Measurements from ENCODE around the gene ALPG.
"Not testable (repeated sequence)": the region's sequence is repeated elsewhere in the genome, so short reads cannot be mapped to it uniquely, and the experiment has no call there.

ALPG gene

DNA sequence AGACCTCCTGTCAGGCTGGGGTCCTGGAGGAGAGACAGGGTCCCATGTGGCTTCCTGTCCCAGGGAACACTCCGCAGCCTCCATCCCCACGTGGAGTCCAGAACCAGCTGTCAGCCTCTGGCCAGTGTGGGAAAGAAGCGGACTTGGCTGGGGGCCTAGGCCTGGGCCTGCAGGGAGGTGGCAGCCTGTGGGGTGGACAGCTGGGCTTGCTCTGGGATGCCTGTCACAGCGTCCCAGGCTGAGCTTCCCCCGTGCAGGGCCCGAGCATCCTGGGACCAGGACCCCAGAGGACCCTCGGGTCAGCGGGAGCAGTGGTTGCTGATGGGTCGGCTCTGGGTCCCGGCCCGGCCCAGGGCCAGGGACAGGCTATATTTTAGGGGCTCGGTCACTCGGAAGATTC, 35.8 kb downstream of the ALPG start:
- not testable (repeated sequence) for DNase-seq

GRCh38 chr2:232443047-232443446, 36.4 kb downstream of the ALPG start:
- DNase-seq, result not testable (repeated sequence)

- DNase-seq, result not testable (repeated sequence)
These were observed 37.2 kb downstream of the ALPG start for GRCh38 chr2:232443669-232444408.

DNA sequence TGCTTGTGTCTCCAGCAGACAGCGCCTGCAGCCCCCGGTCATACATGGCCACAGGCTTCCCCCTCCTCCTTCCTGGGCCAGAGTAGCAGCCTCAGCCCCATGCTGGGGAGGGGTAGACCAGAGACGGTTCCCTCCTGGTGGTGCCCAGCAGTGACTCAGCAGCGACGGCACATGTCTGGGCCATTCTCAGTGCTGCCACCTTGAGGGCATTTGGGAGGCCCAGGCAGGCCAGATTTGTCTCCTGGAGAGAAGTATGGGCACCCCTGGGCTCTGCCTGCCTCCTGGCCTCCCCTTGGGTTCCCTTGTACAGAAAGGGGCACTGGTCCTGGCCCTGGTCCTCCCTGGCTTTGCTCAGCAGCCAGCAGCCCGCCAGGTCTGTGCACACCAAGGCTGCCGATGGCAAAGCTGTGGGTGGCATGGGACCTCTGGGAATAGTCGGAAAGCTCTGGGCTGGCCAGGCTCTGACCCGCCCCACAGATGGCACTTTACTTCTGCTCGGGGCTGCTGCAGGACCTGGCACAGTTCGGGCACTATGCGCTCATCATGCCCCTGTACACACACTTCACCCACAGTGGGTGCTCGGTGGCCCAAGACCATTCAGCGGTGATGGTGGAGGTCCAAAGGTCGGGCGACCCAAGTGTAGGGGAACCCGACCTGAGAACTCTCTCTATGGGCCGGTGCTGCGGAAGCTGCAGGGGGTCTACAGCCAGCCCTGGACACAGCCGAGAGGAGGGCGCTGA, 37.9 kb downstream of the ALPG start:
- DNase-seq, result peak; percentile 33

DNA sequence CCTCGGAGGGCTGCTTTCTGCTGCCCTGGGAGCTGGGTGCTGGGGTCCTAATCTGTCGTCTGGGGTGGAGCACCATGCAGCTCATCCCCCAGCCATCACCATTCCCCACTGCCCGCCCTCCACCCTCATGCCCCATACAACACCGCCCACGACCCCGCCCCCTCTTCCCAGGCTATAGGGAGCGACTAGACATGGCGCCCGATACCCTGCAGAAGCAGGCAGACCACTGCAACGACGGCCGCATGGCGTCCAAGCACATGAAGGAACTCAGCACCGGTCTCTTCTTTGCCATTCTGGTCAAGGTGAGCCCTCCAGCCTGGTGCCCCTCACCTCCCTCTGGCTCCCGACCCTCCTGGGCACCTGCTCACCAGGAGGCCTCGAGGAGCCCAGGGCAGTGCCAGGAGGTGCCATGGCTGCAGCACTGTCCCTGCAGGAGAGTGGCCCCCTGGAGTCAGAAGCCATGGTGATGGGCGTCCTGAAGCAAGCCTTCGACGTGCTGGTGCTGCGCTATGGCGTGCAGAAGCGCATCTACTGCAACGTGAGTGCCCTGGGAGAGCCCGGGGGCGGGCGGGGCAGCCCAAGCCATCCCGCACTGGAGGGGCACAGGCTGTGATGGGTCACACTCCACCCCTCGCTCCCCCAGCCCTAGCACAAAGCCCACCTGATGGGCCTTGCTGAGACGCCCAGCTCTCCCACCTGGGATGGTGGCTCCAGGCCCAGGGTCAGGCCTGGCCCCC, 38.7 kb downstream of the ALPG start:
- not testable (repeated sequence) for DNase-seq

GRCh38 chr2:232446266-232446777, 39.7 kb downstream of the ALPG start:
- DNase-seq, result not testable (repeated sequence)

GRCh38 chr2:232447091-232447620, 40.5 kb downstream of the ALPG start:
- DNase-seq, result no peak

DNA sequence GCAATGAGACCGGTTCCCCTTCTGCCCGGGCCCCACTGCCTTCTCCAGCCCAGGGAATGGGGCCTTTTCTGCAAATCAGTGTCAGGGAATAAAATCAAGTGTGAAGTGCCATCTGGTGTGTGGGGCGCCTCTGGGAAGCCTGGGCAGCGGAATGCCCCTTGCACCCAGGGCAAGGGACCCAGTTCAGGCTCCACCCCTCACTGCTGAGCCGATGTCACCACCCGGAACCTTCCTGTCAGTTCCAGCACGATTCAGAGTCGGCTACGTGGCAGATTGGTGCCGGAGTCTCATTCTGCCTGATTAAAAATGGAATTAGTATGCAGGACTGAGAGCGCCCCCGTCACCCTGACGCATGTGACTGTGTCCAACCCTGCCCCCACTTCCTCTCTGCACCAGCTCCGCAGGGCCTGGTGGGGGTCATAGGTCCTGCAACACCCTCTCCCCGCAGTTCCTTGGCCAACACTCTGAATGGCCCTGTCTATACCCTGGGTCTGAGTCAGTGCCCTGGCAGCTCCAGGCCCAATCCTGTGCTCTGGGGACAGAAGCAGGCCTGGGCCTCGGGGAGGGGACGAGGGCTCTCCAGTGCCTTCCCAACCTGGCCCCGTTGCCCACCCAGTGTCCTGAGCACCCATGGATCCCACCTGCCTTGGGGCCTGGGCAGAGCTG, 41.1 kb downstream of the ALPG start:
- no peak for DNase-seq

- DNase-seq, result no peak
These were observed 41.7 kb downstream of the ALPG start for GRCh38 chr2:232448304-232448690.

- no peak for DNase-seq
These were observed 43.3 kb downstream of the ALPG start for GRCh38 chr2:232449964-232450363.

DNA sequence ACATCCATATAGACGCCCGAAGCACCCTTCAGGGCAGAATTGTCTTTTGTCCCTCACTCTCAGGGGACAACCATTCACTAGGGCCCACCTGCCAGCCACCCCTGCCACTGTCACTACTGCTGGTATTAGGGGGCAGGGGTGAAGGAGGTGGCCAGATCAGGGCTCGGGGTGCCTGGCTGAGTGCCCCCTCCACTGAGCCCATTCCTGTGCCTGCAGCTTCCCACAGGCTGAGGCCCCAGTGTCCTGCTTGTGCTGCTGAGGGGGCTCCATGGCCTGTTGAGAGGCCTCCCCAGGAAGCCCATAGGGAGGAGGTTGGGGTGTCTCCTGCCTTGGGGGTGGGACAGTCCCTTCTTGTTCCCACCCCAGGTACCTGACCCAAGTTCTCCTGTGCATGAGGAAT, 45.0 kb downstream of the ALPG start:
- not testable (repeated sequence) for DNase-seq

- DNase-seq, result no peak
These were observed 48.0 kb downstream of the ALPG start for GRCh38 chr2:232454630-232455029.

DNA sequence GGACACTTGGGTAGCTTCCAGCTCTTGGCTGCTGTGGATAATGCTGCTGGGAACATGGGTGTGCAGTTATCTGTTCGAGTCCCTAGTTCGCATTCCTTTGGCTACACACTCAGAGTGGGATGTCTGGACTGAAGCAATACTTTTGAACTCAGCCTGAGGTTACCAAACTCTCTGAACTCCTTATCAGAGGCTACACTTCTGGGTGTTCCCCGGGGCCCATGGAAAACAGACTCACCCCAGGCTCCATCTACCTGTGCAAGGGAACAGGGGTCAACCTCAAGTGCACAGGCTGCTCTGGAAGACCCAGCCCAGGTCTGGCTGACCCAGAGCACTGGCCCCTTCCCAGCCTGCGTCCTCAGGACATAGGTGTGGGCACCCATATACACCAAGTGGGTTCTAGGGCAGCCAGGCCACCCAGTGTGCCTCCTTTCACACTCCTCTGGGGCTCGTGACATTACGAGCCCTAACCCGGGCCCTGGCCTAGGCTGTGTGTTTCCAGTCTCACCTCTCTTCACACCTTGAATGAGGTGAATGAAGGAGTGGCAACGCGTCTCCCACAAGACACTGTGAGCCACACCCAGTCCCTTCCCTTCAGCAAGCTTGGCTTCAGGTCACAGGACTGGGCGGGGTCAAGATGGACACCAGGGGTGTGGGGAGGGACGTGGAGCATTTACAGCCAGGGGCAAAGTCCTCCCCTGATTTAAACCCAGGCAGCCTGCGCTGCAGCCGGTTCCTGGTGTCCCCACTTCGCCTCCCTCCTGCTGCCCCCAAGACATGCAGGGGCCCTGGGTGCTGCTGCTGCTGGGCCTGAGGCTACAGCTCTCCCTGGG, 49.0 kb downstream of the ALPG start, which contains the start of gene ALPI:
TSS of gene ALPI (plus strand) at position 728 of the 830 bp plus-strand sequence. CDS start at position 775, 47 bp downstream.
- no peak for DNase-seq

- DNase-seq, result no peak
These were observed 49.9 kb downstream of the ALPG start for GRCh38 chr2:232456296-232457120.

DNA sequence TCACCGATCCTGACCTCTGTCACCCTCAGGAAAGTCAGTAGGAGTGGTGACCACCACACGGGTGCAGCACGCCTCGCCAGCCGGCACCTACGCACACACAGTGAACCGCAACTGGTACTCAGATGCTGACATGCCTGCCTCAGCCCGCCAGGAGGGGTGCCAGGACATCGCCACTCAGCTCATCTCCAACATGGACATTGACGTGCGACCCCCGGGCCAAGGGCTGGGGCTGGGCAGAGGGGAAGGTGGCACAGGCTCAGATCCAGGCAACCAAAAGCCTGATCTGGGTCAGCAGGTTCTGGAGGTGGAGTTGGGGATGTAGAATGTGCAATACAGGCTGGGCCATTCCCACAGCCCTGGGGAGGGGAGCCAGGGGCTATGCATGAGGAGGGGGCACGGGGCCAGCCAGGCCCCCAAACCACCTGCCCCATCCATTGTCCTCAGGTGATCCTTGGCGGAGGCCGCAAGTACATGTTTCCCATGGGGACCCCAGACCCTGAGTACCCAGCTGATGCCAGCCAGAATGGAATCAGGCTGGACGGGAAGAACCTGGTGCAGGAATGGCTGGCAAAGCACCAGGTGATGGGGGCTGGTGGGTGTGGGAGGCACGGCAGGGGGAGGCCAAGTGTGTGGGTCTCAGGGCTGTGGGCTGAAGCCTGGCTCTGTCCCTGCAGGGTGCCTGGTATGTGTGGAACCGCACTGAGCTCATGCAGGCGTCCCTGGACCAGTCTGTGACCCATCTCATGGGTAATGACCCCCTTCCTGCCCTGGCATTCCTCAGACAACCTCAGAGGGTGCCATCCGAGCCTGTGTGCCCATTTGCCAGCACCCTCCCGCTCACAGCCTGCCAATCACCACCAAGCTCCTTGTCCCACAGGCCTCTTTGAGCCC, 50.7 kb downstream of the ALPG start:
- no peak for DNase-seq

- DNase-seq, result no peak
These were observed 51.5 kb downstream of the ALPG start for GRCh38 chr2:232458051-232458660.

- no peak for DNase-seq
These were observed 52.2 kb downstream of the ALPG start for GRCh38 chr2:232458661-232459418.

GRCh38 chr2:232459419-232460035, 52.9 kb downstream of the ALPG start:
- DNase-seq, result no peak

Data from fibroblast of upper back skin (primary cell).